ENCODE measurements around the gene MMP15. TPM values are rescaled to one million over a fixed set of nuclear protein-coding genes. Genes with fewer than 3 reads are reported as not detected.

MMP15 gene
- total RNA-seq, 1 donor from 2014 or later = 97.8 TPM

DNA sequence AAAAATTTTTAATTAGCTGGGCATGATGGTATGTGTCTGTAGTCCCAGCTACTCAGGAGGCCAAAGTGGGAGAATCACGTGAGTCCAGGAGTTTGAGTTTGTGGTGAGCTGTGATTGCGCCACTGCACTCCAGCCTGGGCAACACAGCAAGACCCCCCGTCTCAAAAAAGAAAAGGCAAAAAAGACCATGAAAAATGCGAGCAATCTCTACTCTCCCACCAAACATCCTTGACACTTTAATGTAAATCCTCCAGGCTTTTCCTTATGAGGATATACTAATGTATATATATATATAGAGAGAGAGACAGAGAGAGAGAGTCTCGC, 28.1 kb downstream of the MMP15 start:
- Mint-ChIP-seq H3K4me1 (ENCODE audit: unreplicated experiment) (peaks cover 27% of the 10 kb centered on the region), H3K36me3 (ENCODE audit: low read depth, unreplicated experiment) (no peaks in the 10 kb centered on the region), H3K27me3 (ENCODE audit: unreplicated experiment) (peaks cover 4% of the 10 kb centered on the region), H3K9me3 (ENCODE audit: unreplicated experiment) (no peaks in the 10 kb centered on the region), H3K4me3 (ENCODE audit: unreplicated experiment) (no peak overlapping the region), H3K27ac (ENCODE audit: unreplicated experiment) (no peak overlapping the region)
- TF ChIP-seq, protein P1, sequence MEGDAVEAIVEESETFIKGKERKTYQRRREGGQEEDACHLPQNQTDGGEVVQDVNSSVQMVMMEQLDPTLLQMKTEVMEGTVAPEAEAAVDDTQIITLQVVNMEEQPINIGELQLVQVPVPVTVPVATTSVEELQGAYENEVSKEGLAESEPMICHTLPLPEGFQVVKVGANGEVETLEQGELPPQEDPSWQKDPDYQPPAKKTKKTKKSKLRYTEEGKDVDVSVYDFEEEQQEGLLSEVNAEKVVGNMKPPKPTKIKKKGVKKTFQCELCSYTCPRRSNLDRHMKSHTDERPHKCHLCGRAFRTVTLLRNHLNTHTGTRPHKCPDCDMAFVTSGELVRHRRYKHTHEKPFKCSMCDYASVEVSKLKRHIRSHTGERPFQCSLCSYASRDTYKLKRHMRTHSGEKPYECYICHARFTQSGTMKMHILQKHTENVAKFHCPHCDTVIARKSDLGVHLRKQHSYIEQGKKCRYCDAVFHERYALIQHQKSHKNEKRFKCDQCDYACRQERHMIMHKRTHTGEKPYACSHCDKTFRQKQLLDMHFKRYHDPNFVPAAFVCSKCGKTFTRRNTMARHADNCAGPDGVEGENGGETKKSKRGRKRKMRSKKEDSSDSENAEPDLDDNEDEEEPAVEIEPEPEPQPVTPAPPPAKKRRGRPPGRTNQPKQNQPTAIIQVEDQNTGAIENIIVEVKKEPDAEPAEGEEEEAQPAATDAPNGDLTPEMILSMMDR (IDR thresholded peaks at IDR 0.05; ENCODE audit: unreplicated experiment) = no peak
- no peak for DNase-seq (ENCODE audit: low spot score)

DNA sequence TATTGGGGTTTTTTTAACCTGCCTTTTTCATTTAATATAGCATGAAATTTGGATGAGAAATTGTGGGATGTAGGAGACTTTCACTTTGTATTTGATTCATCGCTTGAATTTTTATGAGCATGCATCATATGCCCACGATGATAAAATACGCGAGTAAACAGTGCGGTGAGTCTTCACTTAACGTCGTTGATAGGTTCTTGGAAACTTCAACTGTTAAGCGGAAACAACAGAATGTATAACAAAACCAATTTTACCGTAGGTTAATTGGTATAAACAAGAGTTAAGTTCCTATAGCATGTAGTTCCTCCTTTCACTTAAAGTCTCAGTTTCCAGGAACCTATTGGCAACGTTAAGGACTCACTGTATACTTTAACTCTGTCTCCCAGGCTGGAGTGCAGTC, 28.7 kb downstream of the MMP15 start:
- no peaks in the 10 kb centered on the region for H3K36me3 Mint-ChIP-seq (ENCODE audit: low read depth, unreplicated experiment)
- H3K9me3 Mint-ChIP-seq (ENCODE audit: unreplicated experiment) = no peaks in the 10 kb centered on the region
- DNase-seq (ENCODE audit: low spot score) = no peak
- TF ChIP-seq, protein P1 (IDR thresholded peaks at IDR 0.05; ENCODE audit: unreplicated experiment) = no peak
- H3K4me3 Mint-ChIP-seq (ENCODE audit: unreplicated experiment) = no peak overlapping the region
- H3K4me1 Mint-ChIP-seq (ENCODE audit: unreplicated experiment) = peaks cover 21% of the 10 kb centered on the region
- H3K27me3 Mint-ChIP-seq (ENCODE audit: unreplicated experiment) = peaks cover 4% of the 10 kb centered on the region
- H3K27ac Mint-ChIP-seq (ENCODE audit: unreplicated experiment) = no peak overlapping the region

- no peak overlapping the region for H3K4me3 Mint-ChIP-seq (ENCODE audit: unreplicated experiment)
- no peaks in the 10 kb centered on the region for H3K36me3 Mint-ChIP-seq (ENCODE audit: low read depth, unreplicated experiment)
- no peak overlapping the region for H3K27ac Mint-ChIP-seq (ENCODE audit: unreplicated experiment)
- TF ChIP-seq, protein P1 (IDR thresholded peaks at IDR 0.05; ENCODE audit: unreplicated experiment) = no peak
- DNase-seq (ENCODE audit: low spot score) = no peak
- no peaks in the 10 kb centered on the region for H3K27me3 Mint-ChIP-seq (ENCODE audit: unreplicated experiment)
- H3K9me3 Mint-ChIP-seq (ENCODE audit: unreplicated experiment) = no peaks in the 10 kb centered on the region
- H3K4me1 Mint-ChIP-seq (ENCODE audit: unreplicated experiment) = peaks cover 6% of the 10 kb centered on the region
Observed at GRCh38 chr16:58056580-58056979, 31.0 kb downstream of the MMP15 start.

GRCh38 chr16:58057121-58057520, 31.6 kb downstream of the MMP15 start:
- Mint-ChIP-seq H3K36me3 (ENCODE audit: low read depth, unreplicated experiment) (no peaks in the 10 kb centered on the region), H3K27ac (ENCODE audit: unreplicated experiment) (no peak overlapping the region), H3K4me3 (ENCODE audit: unreplicated experiment) (no peak overlapping the region), H3K27me3 (ENCODE audit: unreplicated experiment) (no peaks in the 10 kb centered on the region), H3K4me1 (ENCODE audit: unreplicated experiment) (peaks cover 6% of the 10 kb centered on the region), H3K9me3 (ENCODE audit: unreplicated experiment) (no peaks in the 10 kb centered on the region)
- DNase-seq (ENCODE audit: low spot score) = no peak
- TF ChIP-seq, protein P1 (IDR thresholded peaks at IDR 0.05; ENCODE audit: unreplicated experiment) = no peak

DNA sequence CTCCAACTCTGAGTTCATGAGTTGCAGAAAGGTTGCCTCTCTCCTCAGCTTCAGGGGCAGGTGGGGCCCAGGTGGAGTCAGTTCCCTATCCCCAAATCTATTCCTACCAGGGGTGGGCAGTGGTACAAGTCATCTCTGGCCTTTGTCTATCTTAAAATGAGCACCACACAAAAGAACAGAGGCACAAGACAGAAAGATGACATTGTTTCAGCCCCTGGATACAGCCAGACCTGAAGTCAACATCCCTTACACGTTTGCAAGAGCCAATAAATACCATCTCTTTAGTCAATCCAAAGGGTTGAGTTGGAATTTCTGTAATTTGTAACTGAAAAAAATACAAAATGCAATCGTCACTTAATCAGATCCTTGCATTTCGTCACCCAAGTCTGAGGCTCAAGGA, 32.2 kb downstream of the MMP15 start:
- no peak for DNase-seq (ENCODE audit: low spot score)
- no peaks in the 10 kb centered on the region for H3K27me3 Mint-ChIP-seq (ENCODE audit: unreplicated experiment)
- H3K4me1 Mint-ChIP-seq (ENCODE audit: unreplicated experiment) = peaks cover 11% of the 10 kb centered on the region
- TF ChIP-seq, protein P1 (IDR thresholded peaks at IDR 0.05; ENCODE audit: unreplicated experiment) = no peak
- H3K4me3 Mint-ChIP-seq (ENCODE audit: unreplicated experiment) = no peak overlapping the region
- H3K9me3 Mint-ChIP-seq (ENCODE audit: unreplicated experiment) = no peaks in the 10 kb centered on the region
- no peaks in the 10 kb centered on the region for H3K36me3 Mint-ChIP-seq (ENCODE audit: low read depth, unreplicated experiment)
- no peak overlapping the region for H3K27ac Mint-ChIP-seq (ENCODE audit: unreplicated experiment)

Measured in endothelial cell (in vitro differentiated cells).